GM12874 (cell line): Measurements from ENCODE around the gene SETD4.

Source experiments
- CTCF ChIP-seq: IDR thresholded peaks from 2 replicates; pipeline ENCODE4 v1.5.1; 2011; ENCODE audit warnings: low read depth, mild to moderate bottlenecking, control low read depth, low read length, moderate library complexity; ENCODE audit not compliant: insufficient read depth

SETD4 gene

GRCh38 chr21:36028127-36029069 is 31.9 kb downstream of the SETD4 start:
- TF ChIP-seq CTCF = peak; percentile 94

DNA sequence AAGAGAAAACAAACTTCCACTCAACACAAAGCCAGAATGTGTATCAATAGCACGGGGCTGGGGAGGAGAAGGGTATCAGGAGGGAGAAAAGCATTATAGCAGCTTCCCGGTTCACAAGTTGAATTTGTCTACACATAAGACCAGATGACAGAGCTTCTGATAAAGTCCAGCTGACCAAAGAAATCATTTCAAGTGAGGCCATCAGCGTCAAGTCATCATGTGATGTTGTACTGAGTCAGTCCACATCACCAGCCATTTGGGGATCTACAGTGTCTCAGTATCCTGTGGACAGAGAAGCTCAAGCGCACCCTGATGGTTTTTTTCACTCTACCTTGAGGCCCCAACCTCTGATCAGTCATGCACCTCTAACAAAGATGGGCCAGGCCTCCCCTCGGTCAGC is 33.0 kb downstream of the SETD4 start:
- no peak for TF ChIP-seq CTCF

DNA sequence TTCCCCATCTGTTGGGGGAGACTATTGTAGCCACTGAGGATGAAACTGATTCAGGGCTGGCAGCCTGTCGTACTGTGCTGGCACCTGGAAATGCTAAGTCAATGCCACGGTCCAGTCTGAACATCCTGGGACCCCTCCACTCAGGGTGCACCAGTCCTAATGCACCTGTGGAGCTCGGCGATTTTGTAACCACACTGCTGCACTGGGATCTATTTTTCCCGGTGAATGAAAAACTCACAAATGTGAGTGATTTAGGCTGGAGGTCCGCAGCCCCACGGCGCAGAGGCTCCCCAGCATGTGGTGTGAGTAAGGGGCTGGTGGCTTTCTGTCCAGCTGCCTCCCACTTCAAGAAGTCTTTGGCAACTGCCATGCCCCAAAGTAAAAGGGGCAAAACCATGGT is 35.5 kb downstream of the SETD4 start:
- no peak for TF ChIP-seq CTCF

DNA sequence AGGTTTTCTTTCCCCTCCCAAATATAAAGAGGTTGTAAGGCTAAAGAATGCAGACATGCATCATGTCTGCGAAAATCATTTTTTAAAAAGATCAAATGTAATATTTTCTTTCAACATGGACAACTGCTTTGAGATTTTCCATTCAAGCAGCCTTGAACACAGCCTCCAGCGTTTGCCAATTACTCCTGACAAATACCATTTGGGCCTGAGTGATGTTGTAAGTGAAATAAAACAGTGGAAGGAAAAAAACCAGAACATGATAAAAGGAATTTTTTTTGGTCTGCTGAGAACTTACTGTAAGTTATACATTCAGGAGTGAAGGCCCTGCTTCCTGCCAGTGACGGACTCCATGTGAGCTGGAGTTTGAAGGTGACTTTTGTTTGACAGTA is 37.2 kb downstream of the SETD4 start:
- TF ChIP-seq CTCF = no peak

GRCh38 chr21:36022427-36023091 is 37.8 kb downstream of the SETD4 start:
- no peak for TF ChIP-seq CTCF

- TF ChIP-seq CTCF = no peak
Observed at GRCh38 chr21:36021251-36021837, 39.0 kb downstream of the SETD4 start.

GRCh38 chr21:36015045-36015444 is 45.3 kb downstream of the SETD4 start:
- no peak for TF ChIP-seq CTCF
